Measurements from ENCODE around the gene ZNF286A.
"Not testable (repeated sequence)": the region's sequence is repeated elsewhere in the genome, so short reads cannot be mapped to it uniquely, and the experiment has no call there.

Gene ZNF286A

GRCh38 chr17:15699937-15700336 lies 385 bp downstream of the ZNF286A start:
- not testable (repeated sequence) for DNase-seq (ENCODE audit: low read depth)

GRCh38 chr17:15704239-15704638 lies 4.7 kb downstream of the ZNF286A start:
- DNase-seq (ENCODE audit: low read depth) = not testable (repeated sequence)

- not testable (repeated sequence) for DNase-seq (ENCODE audit: low read depth)
These were observed 5.3 kb downstream of the ZNF286A start for GRCh38 chr17:15704813-15705212.

GRCh38 chr17:15708879-15709278 lies 9.3 kb downstream of the ZNF286A start:
- DNase-seq (ENCODE audit: low read depth) = not testable (repeated sequence)

GRCh38 chr17:15716601-15717563 lies 17.3 kb downstream of the ZNF286A start:
- DNase-seq (ENCODE audit: low read depth) = not testable (repeated sequence)

GRCh38 chr17:15730535-15730934 lies 31.0 kb downstream of the ZNF286A start:
- DNase-seq (ENCODE audit: low read depth) = not testable (repeated sequence)

- not testable (repeated sequence) for DNase-seq (ENCODE audit: low read depth)
These were observed 32.3 kb downstream of the ZNF286A start, which contains the start of gene TBC1D26 for GRCh38 chr17:15731900-15732299. Gene TBC1D26 (plus strand): TSS chr17:15732283. CDS start chr17:15735349, 3,066 bp downstream.

- DNase-seq (ENCODE audit: low read depth) = not testable (repeated sequence)
These were observed 33.7 kb downstream of the ZNF286A start for GRCh38 chr17:15733174-15733789.

- not testable (repeated sequence) for DNase-seq (ENCODE audit: low read depth)
These were observed 37.0 kb downstream of the ZNF286A start for GRCh38 chr17:15736578-15736977.

- DNase-seq (ENCODE audit: low read depth) = no peak
These were observed 38.5 kb downstream of the ZNF286A start for GRCh38 chr17:15738066-15738465.

- not testable (repeated sequence) for DNase-seq (ENCODE audit: low read depth)
These were observed 39.7 kb downstream of the ZNF286A start for GRCh38 chr17:15739259-15739658.

GRCh38 chr17:15740041-15740440 lies 40.5 kb downstream of the ZNF286A start:
- not testable (repeated sequence) for DNase-seq (ENCODE audit: low read depth)

GRCh38 chr17:15740570-15741120 lies 41.1 kb downstream of the ZNF286A start:
- no peak for DNase-seq (ENCODE audit: low read depth)

- DNase-seq (ENCODE audit: low read depth) = no peak
These were observed 42.1 kb downstream of the ZNF286A start for GRCh38 chr17:15741624-15742023.

GRCh38 chr17:15742051-15742795 lies 42.7 kb downstream of the ZNF286A start:
- no peak for DNase-seq (ENCODE audit: low read depth)

- DNase-seq (ENCODE audit: low read depth) = no peak
These were observed 43.4 kb downstream of the ZNF286A start for GRCh38 chr17:15742921-15743320.

GRCh38 chr17:15744074-15744676 lies 44.6 kb downstream of the ZNF286A start:
- DNase-seq (ENCODE audit: low read depth) = no peak

- no peak for DNase-seq (ENCODE audit: low read depth)
These were observed 45.3 kb downstream of the ZNF286A start for GRCh38 chr17:15744885-15745284.

GRCh38 chr17:15749403-15749802 lies 49.9 kb downstream of the ZNF286A start:
- not testable (repeated sequence) for DNase-seq (ENCODE audit: low read depth)

GRCh38 chr17:15768865-15769533 lies 69.4 kb downstream of the ZNF286A start:
- DNase-seq (ENCODE audit: low read depth) = not testable (repeated sequence)

Data from GM04504 (cell line).